Measurements from ENCODE around the gene TRPC1.
"Not testable (repeated sequence)": the region's sequence is repeated elsewhere in the genome, so short reads cannot be mapped to it uniquely, and the experiment has no call there.

Gene TRPC1

GRCh38 chr3:142752605-142753004 lies 28.8 kb downstream of the TRPC1 start:
- DNase-seq (ENCODE audit: low read depth in 2 of 2) = not testable (repeated sequence)

- no peak for DNase-seq (ENCODE audit: low read depth in 2 of 2)
These were observed 30.7 kb downstream of the TRPC1 start for GRCh38 chr3:142754494-142754893.

- DNase-seq (ENCODE audit: low read depth in 2 of 2) = no peak
These were observed 44.5 kb downstream of the TRPC1 start for GRCh38 chr3:142768338-142768737.

GRCh38 chr3:142777927-142778326 lies 54.1 kb downstream of the TRPC1 start:
- no peak for DNase-seq (ENCODE audit: low read depth in 2 of 2)

GRCh38 chr3:142778541-142778940 lies 54.7 kb downstream of the TRPC1 start:
- no peak for DNase-seq (ENCODE audit: low read depth in 2 of 2)

- no peak for DNase-seq (ENCODE audit: low read depth in 2 of 2)
These were observed 55.8 kb downstream of the TRPC1 start for GRCh38 chr3:142779591-142779990.

GRCh38 chr3:142782616-142783015 lies 58.8 kb downstream of the TRPC1 start:
- DNase-seq (ENCODE audit: low read depth in 2 of 2) = no peak

- no peak for DNase-seq (ENCODE audit: low read depth in 2 of 2)
These were observed 60.4 kb downstream of the TRPC1 start for GRCh38 chr3:142784228-142784627.

GRCh38 chr3:142785996-142786395 lies 62.2 kb downstream of the TRPC1 start:
- no peak for DNase-seq (ENCODE audit: low read depth in 2 of 2)

GRCh38 chr3:142787719-142788118 lies 63.9 kb downstream of the TRPC1 start:
- no peak for DNase-seq (ENCODE audit: low read depth in 2 of 2)

- DNase-seq (ENCODE audit: low read depth in 2 of 2) = no peak
These were observed 70.7 kb downstream of the TRPC1 start for GRCh38 chr3:142794508-142794907.

GRCh38 chr3:142795332-142795731 lies 71.5 kb downstream of the TRPC1 start:
- DNase-seq (ENCODE audit: low read depth in 2 of 2) = no peak

GRCh38 chr3:142796823-142797222 lies 73.0 kb downstream of the TRPC1 start:
- no peak for DNase-seq (ENCODE audit: low read depth in 2 of 2)

GRCh38 chr3:142801746-142802145 lies 77.9 kb downstream of the TRPC1 start:
- DNase-seq (ENCODE audit: low read depth in 2 of 2) = no peak

GRCh38 chr3:142802891-142803290 lies 79.1 kb downstream of the TRPC1 start:
- DNase-seq (ENCODE audit: low read depth in 2 of 2) = no peak

- no peak for DNase-seq (ENCODE audit: low read depth in 2 of 2)
These were observed 84.5 kb downstream of the TRPC1 start for GRCh38 chr3:142808103-142808917.

- no peak for DNase-seq (ENCODE audit: low read depth in 2 of 2)
These were observed 85.4 kb downstream of the TRPC1 start for GRCh38 chr3:142809259-142809658.

- no peak for DNase-seq (ENCODE audit: low read depth in 2 of 2)
These were observed 92.0 kb downstream of the TRPC1 start for GRCh38 chr3:142815803-142816202.

- DNase-seq (ENCODE audit: low read depth in 2 of 2) = no peak
These were observed 93.5 kb downstream of the TRPC1 start for GRCh38 chr3:142817356-142817755.

GRCh38 chr3:142817897-142818296 lies 94.1 kb downstream of the TRPC1 start:
- DNase-seq (ENCODE audit: low read depth in 2 of 2) = no peak

- no peak for DNase-seq (ENCODE audit: low read depth in 2 of 2)
These were observed 94.8 kb downstream of the TRPC1 start for GRCh38 chr3:142818651-142819050.

- no peak for DNase-seq (ENCODE audit: low read depth in 2 of 2)
These were observed 95.3 kb downstream of the TRPC1 start for GRCh38 chr3:142819179-142819578.

GRCh38 chr3:142828703-142829305 lies 105.0 kb downstream of the TRPC1 start:
- peak; percentile 18 to 48 for DNase-seq (ENCODE audit: low read depth in 2 of 2)
